HepG2 (cell line): ENCODE results near the gene MRPL30. TPM values are rescaled to one million over a fixed set of nuclear protein-coding genes. Genes with fewer than 3 reads are reported as not detected.

ENCODE experiments used
- AFF4 ChIP-seq: sonication (generic); formaldehyde crosslinking; IDR thresholded peaks from 2 replicates; pipeline ENCODE4 v1.4.0; 2020; ENCODE audit warnings: missing genetic modification reagents
- AHR ChIP-seq: IDR thresholded peaks from 2 replicates; pipeline ENCODE4 v1.6.1; 2018; ENCODE audit warnings: missing genetic modification reagents, missing compliant biosample characterization
- CSRNP1 ChIP-seq: sonication (generic); formaldehyde crosslinking; IDR thresholded peaks from 2 replicates; pipeline ENCODE4 v1.8.1; 2023; ENCODE audit warnings: mild to moderate bottlenecking, missing genetic modification reagents
- ELK4 ChIP-seq: sonication (generic); formaldehyde crosslinking; IDR thresholded peaks from 2 replicates; pipeline ENCODE4 v1.9.0; 2021; ENCODE audit warnings: missing genetic modification reagents, borderline replicate concordance
- GTF3A ChIP-seq: sonication (generic); formaldehyde crosslinking; conservative IDR thresholded peaks from 2 replicates; pipeline ENCODE4 v1.4.0; 2020; ENCODE audit warnings: mild to moderate bottlenecking, missing genetic modification reagents
- HOMEZ ChIP-seq: IDR thresholded peaks from 2 replicates; pipeline ENCODE4 v1.6.1; 2016; ENCODE audit warnings: low read depth
- KLF11 ChIP-seq: IDR thresholded peaks from 2 replicates; pipeline ENCODE4 v1.6.1; 2016; ENCODE audit warnings: missing compliant biosample characterization
- MAFG ChIP-seq: sonication (generic); formaldehyde crosslinking; IDR thresholded peaks from 2 replicates; pipeline ENCODE4 v1.5.1; 2020; ENCODE audit warnings: mild to moderate bottlenecking, missing genetic modification reagents
- MBNL3 ChIP-seq: fragments of 250-450 bp; sonication (Bioruptor Pico); conservative IDR thresholded peaks from 2 replicates; pipeline ENCODE4 v1.8.0; 2022; ENCODE audit warnings: mild to moderate bottlenecking, inconsistent platforms
- TARDBP ChIP-seq: sonication (generic); formaldehyde crosslinking; IDR thresholded peaks from 2 replicates; pipeline ENCODE4 v1.8.0; 2022; ENCODE audit warnings: mild to moderate bottlenecking, missing genetic modification reagents
- TFDP1 ChIP-seq: IDR thresholded peaks from 2 replicates; pipeline ENCODE4 v1.6.1; 2016; ENCODE audit warnings: missing compliant biosample characterization, missing genetic modification reagents, borderline replicate concordance
- TSC22D2 ChIP-seq: sonication (generic); formaldehyde crosslinking; IDR thresholded peaks from 2 replicates; pipeline ENCODE4 v1.5.1; 2020; ENCODE audit warnings: missing genetic modification reagents, mild to moderate bottlenecking, borderline replicate concordance
- ZEB1 ChIP-seq: IDR thresholded peaks from 2 replicates; pipeline ENCODE4 v1.6.1; 2012; ENCODE audit warnings: mild to moderate bottlenecking, low read depth, inconsistent platforms; ENCODE audit not compliant: insufficient replicate concordance
- ZFY ChIP-seq: sonication (generic); formaldehyde crosslinking; IDR thresholded peaks from 2 replicates; pipeline ENCODE4 v1.4.0; 2020; ENCODE audit warnings: missing genetic modification reagents
- ZFYVE20 ChIP-seq: sonication (generic); formaldehyde crosslinking; IDR thresholded peaks from 2 replicates; pipeline ENCODE4 v1.8.0; 2023; ENCODE audit warnings: low read depth, mild to moderate bottlenecking, moderate library complexity, missing genetic modification reagents, borderline replicate concordance
- ZNF33B ChIP-seq: sonication (generic); formaldehyde crosslinking; IDR thresholded peaks from 2 replicates; pipeline ENCODE4 v1.5.1; 2020; ENCODE audit warnings: mild to moderate bottlenecking, missing genetic modification reagents
- ZNF350 ChIP-seq: sonication (generic); formaldehyde crosslinking; IDR thresholded peaks from 2 replicates; pipeline ENCODE4 v1.4.0; 2020; ENCODE audit warnings: mild to moderate bottlenecking, low read depth, missing genetic modification reagents, borderline replicate concordance
- ZNF558 ChIP-seq: sonication (generic); formaldehyde crosslinking; IDR thresholded peaks from 2 replicates; pipeline ENCODE4 v1.9.0; 2022; ENCODE audit warnings: mild to moderate bottlenecking, missing genetic modification reagents, borderline replicate concordance
- ZNF850 ChIP-seq: sonication (generic); formaldehyde crosslinking; conservative IDR thresholded peaks from 2 replicates; pipeline ENCODE4 v1.9.0; 2021; ENCODE audit warnings: mild to moderate bottlenecking, missing genetic modification reagents
- polyA plus RNA-seq, 8 experiments: library from polyadenylated mRNA; depleted of rRNA in 3 of 8; stranded (reverse) in 7 of 8; unstranded in 1 of 8; fragments of >200 nt; fragmentation: Illumina TruSeq in 4 of 8; extraction: Trizol in 4 of 8; gene quantifications; 2 replicates each; pipeline versions ENCODE4 v1.2.1 to v1.2.3, GENCODE V29; 2011 to 2016; ENCODE audit warnings: low read depth in 4 of 8, missing spikeins in 1 of 8, mixed read lengths in 1 of 8; ENCODE audit not compliant: insufficient read depth in 1 of 8
- total RNA-seq, 5 experiments: library from RNA; depleted of rRNA; stranded (reverse); fragments of >200 nt; fragmentation: Illumina TruSeq; extraction: Trizol; gene quantifications; 2 replicates each; pipeline ENCODE4 v1.2.3, GENCODE V29; 2016; ENCODE audit warnings: low read depth in 1 of 5

The MRPL30 gene
- total and polyA plus RNA-seq, 2 of the 13 experiments (the other 11 are each of a cell fraction or from before 2014, with no cell fraction given): 30.2 to 75.3 TPM

GRCh38 chr2:99180755-99181623 lies at the start of gene MRPL30, which contains the start of gene MITD1 (continued):
- TF ChIP-seq AFF4 (CRISPR knock-in tag): peak; percentile 82
- TF ChIP-seq KLF11: peak; percentile 91
- TF ChIP-seq ZNF558 (CRISPR knock-in tag): peak; percentile 94; the same call in 1 of the 2 replicates
- no peak for TF ChIP-seq MBNL3 (CRISPR knock-in tag)
- TF ChIP-seq HOMEZ: peak; percentile 86
- TF ChIP-seq ZFY (CRISPR knock-in tag): peak; percentile 87
- TF ChIP-seq ZNF33B (CRISPR knock-in tag): peak; percentile 90
- no peak for TF ChIP-seq MAFG (CRISPR knock-in tag)
- TF ChIP-seq AHR (CRISPR knock-in tag): peak; percentile 80
- peak; percentile 80 for TF ChIP-seq CSRNP1 (CRISPR knock-in tag)
- 0 out of 2 replicates have a peak, but pooled peaks have one; percentile 46 for TF ChIP-seq TFDP1 (CRISPR knock-in tag)
- no peak for TF ChIP-seq ELK4 (CRISPR knock-in tag)
- no peak for TF ChIP-seq ZNF850 (CRISPR knock-in tag)
- peak; percentile 96 for TF ChIP-seq TARDBP (CRISPR knock-in tag)
- peak; percentile 99; the same call in 1 of the 2 replicates for TF ChIP-seq TSC22D2 (CRISPR knock-in tag)
- TF ChIP-seq ZFYVE20 (CRISPR knock-in tag): no peak
- 0 out of 2 replicates have a peak, but pooled peaks have one; percentile 80 for TF ChIP-seq GTF3A (CRISPR knock-in tag)
- TF ChIP-seq ZEB1: peak; percentile 76
- peak; percentile 94 for TF ChIP-seq ZNF350
